ENCODE results near the gene FGF14. TPM values are rescaled to one million over a fixed set of nuclear protein-coding genes. Genes with fewer than 3 reads are reported as not detected.

Gene FGF14
- total RNA-seq, 4 donors from 2014 or later: 0.12 to 3.5 (median 1.3) TPM

DNA sequence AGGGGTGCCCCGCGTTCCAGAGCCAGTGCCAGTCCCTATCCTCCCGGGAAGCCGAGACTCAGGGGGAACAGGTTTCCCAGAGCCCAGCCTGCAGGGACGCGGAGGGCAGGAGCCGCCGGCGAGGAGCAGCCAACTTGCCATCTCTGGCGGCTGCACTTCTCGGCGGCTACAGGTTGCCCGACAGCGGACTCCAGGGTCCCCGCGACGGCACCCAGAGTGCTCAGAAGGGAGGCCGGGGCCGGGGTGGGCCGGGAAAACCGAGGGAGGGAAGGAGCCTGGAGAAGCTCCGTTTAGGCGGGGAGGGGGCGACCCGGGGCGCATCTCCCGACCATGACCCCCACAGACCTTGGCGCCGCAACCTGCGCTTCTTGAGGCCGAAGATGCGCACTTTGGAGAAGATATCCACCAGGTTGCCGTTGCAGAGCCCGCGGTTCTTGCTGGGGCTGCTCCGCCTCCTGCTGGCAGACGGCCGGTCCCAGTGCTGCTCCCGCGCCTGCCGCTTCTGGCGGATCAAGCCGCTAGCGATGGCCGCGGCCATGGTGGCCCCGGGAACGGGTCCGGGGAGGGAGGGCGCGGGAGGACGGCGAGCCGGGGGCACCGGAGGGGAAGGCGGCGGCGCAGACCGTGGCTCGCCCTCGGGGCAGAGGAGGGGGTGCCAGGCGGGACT, 485.6 kb downstream of the FGF14 start:
- DNase-seq (ENCODE audit: low spot score) (no peak), ATAC-seq (ENCODE audit: low FRiP score) (no peak)
- no peak for TF ChIP-seq CTCF (IDR thresholded peaks at IDR 0.05)

GRCh38 chr13:101915755-101916107, 486.1 kb downstream of the FGF14 start:
- DNase-seq (ENCODE audit: low spot score) (no peak), ATAC-seq (ENCODE audit: low FRiP score) (no peak)
- no peak for TF ChIP-seq CTCF (IDR thresholded peaks at IDR 0.05)

DNA sequence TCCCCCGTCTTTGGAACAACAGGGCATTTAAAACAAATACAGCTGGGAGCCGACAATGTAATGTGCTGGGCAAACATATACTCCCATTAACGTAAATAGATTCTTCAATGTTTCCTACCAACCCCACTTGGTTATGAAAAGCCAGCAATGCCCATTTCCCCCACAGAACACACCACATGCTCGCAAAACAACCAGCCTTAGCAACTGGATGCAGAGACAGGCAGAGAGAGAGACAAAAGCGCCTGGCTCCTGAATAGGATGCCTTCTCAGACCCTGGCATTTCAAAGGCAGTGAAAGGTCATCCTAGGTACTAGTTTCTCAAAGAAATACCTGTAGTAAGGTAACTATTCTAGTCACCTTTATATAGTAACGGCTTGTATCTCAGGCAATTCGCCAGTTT, 486.5 kb downstream of the FGF14 start:
- no peak for DNase-seq (ENCODE audit: low spot score)
- no peak for ATAC-seq (ENCODE audit: low FRiP score)
- TF ChIP-seq CTCF (IDR thresholded peaks at IDR 0.05): no peak

GRCh38 chr13:101911752-101912151, 490.1 kb downstream of the FGF14 start:
- no peak for DNase-seq (ENCODE audit: low spot score)
- TF ChIP-seq CTCF (IDR thresholded peaks at IDR 0.05): no peak
- no peak for ATAC-seq (ENCODE audit: low FRiP score)

DNA sequence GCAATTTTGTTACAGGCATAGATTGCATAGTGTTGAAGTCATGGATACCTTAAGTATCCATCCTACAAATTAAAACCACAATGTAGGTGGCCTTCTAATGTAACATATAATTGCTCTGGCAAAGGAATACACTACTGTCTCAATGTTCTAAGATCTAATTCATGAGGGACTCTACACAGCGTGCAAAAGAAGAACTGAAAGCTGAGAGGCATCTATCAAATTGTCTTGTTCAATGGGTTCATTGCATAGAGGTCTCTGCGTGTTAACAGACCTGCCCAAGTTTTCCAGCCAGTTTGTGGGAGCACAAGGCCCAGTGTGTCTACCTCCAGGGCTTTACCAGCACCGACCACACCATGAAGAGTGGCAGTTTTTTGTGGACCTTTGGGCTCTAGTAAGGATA, 498.0 kb downstream of the FGF14 start:
- DNase-seq (ENCODE audit: low spot score): no peak

DNA sequence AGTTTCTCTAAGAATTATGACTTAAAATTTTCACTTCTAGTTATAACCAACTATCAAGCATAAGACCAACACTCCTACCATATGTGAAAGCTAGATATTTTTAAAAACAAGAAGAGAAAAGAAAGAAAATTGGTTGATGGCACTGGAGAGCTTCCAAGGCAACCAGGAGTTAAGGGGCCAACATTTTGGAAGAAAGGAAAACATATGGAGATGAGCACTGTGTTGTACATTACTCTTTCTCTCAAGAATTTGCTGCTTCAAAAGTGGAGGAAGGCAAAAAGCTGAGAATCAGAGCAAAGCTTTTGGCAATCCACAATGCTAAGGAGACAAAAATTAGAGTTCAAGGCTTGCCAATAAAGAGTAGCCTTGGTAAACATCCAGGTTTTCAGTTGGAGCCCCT, 503.2 kb downstream of the FGF14 start:
- TF ChIP-seq CTCF (IDR thresholded peaks at IDR 0.05): no peak
- no peak for DNase-seq (ENCODE audit: low spot score)

More for the DNA sequence above, 498.0 kb downstream of the FGF14 start:
- TF ChIP-seq CTCF (IDR thresholded peaks at IDR 0.05): no peak
- no peak for ATAC-seq (ENCODE audit: low FRiP score)

DNA sequence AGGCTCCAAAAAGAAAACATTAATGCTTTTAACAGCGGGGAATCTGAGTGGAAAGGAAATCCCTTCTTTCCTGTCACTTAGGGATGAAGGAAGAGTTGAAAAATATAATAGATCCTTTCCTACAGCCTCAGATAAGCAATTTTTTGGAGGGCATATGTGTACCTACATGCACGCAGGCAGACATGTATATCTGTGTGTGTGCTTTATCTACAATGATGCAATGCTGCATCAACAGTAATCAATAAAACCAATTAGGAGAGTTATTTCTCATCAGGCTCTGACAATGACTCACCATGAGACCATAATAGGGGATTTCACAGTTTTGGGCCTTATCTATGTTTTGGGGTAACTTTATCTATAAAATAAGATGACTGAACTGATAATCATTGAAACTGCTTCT, 505.3 kb downstream of the FGF14 start:
- no peak for TF ChIP-seq CTCF (IDR thresholded peaks at IDR 0.05)
- ATAC-seq (ENCODE audit: low FRiP score): no peak
- no peak for DNase-seq (ENCODE audit: low spot score)

More for the DNA sequence above, 503.2 kb downstream of the FGF14 start:
- ATAC-seq (ENCODE audit: low FRiP score): no peak

Measured in omental fat pad (tissue), 4 donors.